OCI-LY3 (cell line): Measurements from ENCODE around the gene BTF3.

Experiments
- H2AFZ ChIP-seq: fragments of 200-600, 300-600 bp; shearing (Covaris generic); 2 replicates; pipeline ENCODE4 v1.6.0; 2014; ENCODE audit warnings: antibody characterized with exemption, low read depth, low read length
- H3K27ac ChIP-seq: fragments of 200-600, 300-600 bp; sonication (generic); 2 replicates; pipeline ENCODE4 v1.5.1; 2014; ENCODE audit warnings: mild to moderate bottlenecking, low read length, moderate library complexity, mixed read lengths
- H3K27me3 ChIP-seq: fragments of 200-600, 300-600 bp; sonication (generic); 2 replicates; pipeline ENCODE4 v1.6.1; 2014; ENCODE audit warnings: low read depth, low read length, mixed read lengths
- H3K36me3 ChIP-seq: fragments of 200-600, 300-600 bp; sonication (generic); replicated peaks from 2 replicates; pipeline ENCODE3; 2014; ENCODE audit warnings: low read depth, low read length, mixed read lengths
- H3K4me1 ChIP-seq: fragments of 300-600, 200-600 bp; sonication (generic); 2 replicates; pipeline ENCODE4 v1.6.1; 2014; ENCODE audit warnings: low read length, mixed read lengths
- H3K4me2 ChIP-seq: fragments of 200-600, 300-600 bp; sonication (generic); 2 replicates; pipeline ENCODE4 v1.6.1; 2014; ENCODE audit warnings: low read length, mixed read lengths
- H3K4me3 ChIP-seq: fragments of 300-600, 200-600 bp; sonication (generic); 2 replicates; pipeline ENCODE4 v1.5.1; 2014; ENCODE audit warnings: antibody characterized with exemption, mild to moderate bottlenecking, low read length, moderate library complexity
- H3K79me2 ChIP-seq: fragments of 300-600, 200-600 bp; shearing (Covaris generic); 2 replicates; pipeline ENCODE4 v1.6.1; 2014; ENCODE audit warnings: mild to moderate bottlenecking, low read length, mixed read lengths
- H3K9ac ChIP-seq: fragments of 300-600, 200-600 bp; shearing (Covaris generic); 2 replicates; pipeline ENCODE4 v1.6.0; 2014; ENCODE audit warnings: mild to moderate bottlenecking, low read length, moderate library complexity
- H3K9me3 ChIP-seq: fragments of 200-600, 300-600 bp; shearing (Covaris generic); 2 replicates; pipeline ENCODE4 v1.6.1; 2014; ENCODE audit warnings: low read length, mixed read lengths; ENCODE audit not compliant: insufficient read depth
- H4K20me1 ChIP-seq: fragments of 200-600, 300-600 bp; sonication (generic); 2 replicates; pipeline ENCODE4 v1.6.1; 2016; ENCODE audit warnings: low read length, mixed read lengths; ENCODE audit not compliant: insufficient read depth
- EZH2phosphoT487 ChIP-seq: fragments of 200-600 bp; shearing (Covaris generic); IDR thresholded peaks from 2 replicates; pipeline ENCODE4 v1.6.1; 2018; ENCODE audit warnings: antibody characterized with exemption, mixed run types, low read depth
- TF ChIP-seq, protein P1 (sequence below): fragments of 200-600, 300-600 bp; sonication (generic); IDR thresholded peaks from 2 replicates; pipeline ENCODE4 v1.5.1; 2014; ENCODE audit warnings: antibody characterized with exemption, low read length, low read depth

The BTF3 gene

DNA sequence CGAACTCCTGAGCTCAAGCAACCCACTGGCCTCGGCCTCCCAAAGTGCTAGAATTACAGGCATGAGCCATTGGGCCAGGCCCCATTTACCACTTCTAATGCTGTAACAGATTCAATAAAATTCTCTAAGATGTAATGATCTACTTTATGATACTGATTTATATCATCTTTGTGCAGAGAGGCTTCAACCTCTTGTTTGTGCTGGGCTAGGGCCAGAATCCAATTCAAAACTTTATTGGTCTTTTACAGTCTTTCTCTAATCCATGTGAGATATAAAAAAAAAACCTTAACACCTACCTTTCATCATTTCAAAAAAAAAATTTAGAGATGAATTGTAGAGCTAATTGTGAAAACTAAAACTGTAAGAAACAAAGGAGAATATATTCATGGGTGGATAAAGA, 8.2 kb upstream of the BTF3 start:
- H3K36me3 ChIP-seq, result no peaks in the 10 kb centered on the region
- H3K79me2 ChIP-seq, result no peaks in the 10 kb centered on the region
- no peak overlapping the region for H3K4me2 ChIP-seq
- H3K9me3 ChIP-seq, result no peaks in the 10 kb centered on the region
- H4K20me1 ChIP-seq, result no peaks in the 10 kb centered on the region
- peaks cover 16% of the 10 kb centered on the region for H3K4me1 ChIP-seq
- TF ChIP-seq EZH2phosphoT487, result no peak
- TF ChIP-seq, protein P1, sequence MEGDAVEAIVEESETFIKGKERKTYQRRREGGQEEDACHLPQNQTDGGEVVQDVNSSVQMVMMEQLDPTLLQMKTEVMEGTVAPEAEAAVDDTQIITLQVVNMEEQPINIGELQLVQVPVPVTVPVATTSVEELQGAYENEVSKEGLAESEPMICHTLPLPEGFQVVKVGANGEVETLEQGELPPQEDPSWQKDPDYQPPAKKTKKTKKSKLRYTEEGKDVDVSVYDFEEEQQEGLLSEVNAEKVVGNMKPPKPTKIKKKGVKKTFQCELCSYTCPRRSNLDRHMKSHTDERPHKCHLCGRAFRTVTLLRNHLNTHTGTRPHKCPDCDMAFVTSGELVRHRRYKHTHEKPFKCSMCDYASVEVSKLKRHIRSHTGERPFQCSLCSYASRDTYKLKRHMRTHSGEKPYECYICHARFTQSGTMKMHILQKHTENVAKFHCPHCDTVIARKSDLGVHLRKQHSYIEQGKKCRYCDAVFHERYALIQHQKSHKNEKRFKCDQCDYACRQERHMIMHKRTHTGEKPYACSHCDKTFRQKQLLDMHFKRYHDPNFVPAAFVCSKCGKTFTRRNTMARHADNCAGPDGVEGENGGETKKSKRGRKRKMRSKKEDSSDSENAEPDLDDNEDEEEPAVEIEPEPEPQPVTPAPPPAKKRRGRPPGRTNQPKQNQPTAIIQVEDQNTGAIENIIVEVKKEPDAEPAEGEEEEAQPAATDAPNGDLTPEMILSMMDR, result no peak
- no peaks in the 10 kb centered on the region for H3K27me3 ChIP-seq
- H3K27ac ChIP-seq, result no peak overlapping the region
- no peak overlapping the region for H3K9ac ChIP-seq
- H2AFZ ChIP-seq, result no peak overlapping the region
- H3K4me3 ChIP-seq, result no peak overlapping the region

DNA sequence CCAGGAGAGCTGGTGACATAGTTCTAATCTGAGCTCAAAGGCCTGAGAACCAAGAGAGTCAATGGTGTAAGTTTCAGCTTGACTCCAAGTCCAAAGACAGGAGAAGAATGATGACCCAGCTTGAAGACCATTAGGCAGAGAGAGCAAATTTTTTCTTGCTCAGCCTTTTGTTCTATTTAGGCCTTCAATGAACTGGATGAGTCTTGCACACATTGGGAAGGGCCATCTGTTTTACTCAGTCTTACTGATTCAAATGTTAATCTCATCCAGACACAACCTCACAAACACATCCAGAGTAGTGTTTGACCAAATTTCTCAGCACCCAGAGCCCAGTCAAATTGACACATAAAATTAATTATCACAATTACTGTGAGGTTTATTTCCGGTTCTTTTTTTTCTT, 7.1 kb upstream of the BTF3 start:
- H3K27me3 ChIP-seq, result no peaks in the 10 kb centered on the region
- H3K4me2 ChIP-seq, result no peak overlapping the region
- no peak overlapping the region for H2AFZ ChIP-seq

DNA sequence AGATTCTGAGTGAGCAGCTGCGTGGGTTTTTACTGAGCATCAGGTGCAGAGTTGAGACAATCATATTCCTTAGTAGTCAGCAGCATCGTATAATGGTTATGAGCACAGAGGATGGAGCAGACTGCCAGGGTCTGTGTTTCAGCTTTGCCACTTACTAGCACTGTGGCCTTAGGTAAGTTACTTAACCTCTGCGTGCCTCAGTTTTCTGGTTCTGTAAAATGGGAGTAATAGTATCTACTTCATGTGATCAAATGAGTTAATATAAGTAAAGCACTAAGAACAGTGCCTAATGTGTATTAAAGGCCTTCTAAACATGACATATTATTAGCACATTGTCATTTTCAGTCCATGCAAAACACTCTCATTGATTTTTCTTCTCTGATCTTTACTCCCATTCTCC, 4.8 kb upstream of the BTF3 start:
- Histone ChIP-seq H3K4me3 (no peak overlapping the region), H3K9me3 (no peaks in the 10 kb centered on the region), H3K27ac (no peak overlapping the region), H3K4me1 (no peaks in the 10 kb centered on the region), H4K20me1 (no peaks in the 10 kb centered on the region), H2AFZ (no peak overlapping the region), H3K79me2 (peaks cover 13% of the 10 kb centered on the region), H3K9ac (no peak overlapping the region), H3K27me3 (no peaks in the 10 kb centered on the region), H3K36me3 (no peaks in the 10 kb centered on the region), H3K4me2 (no peak overlapping the region)
- TF ChIP-seq, protein P1, result no peak
- no peak for TF ChIP-seq EZH2phosphoT487

More for the DNA sequence above, 7.1 kb upstream of the BTF3 start:
- Histone ChIP-seq H3K27ac (no peak overlapping the region), H3K9me3 (no peaks in the 10 kb centered on the region), H3K9ac (no peak overlapping the region), H3K79me2 (no peaks in the 10 kb centered on the region), H4K20me1 (no peaks in the 10 kb centered on the region), H3K36me3 (no peaks in the 10 kb centered on the region), H3K4me3 (no peak overlapping the region), H3K4me1 (peaks cover 16% of the 10 kb centered on the region)
- TF ChIP-seq, protein P1, result no peak
- no peak for TF ChIP-seq EZH2phosphoT487

DNA sequence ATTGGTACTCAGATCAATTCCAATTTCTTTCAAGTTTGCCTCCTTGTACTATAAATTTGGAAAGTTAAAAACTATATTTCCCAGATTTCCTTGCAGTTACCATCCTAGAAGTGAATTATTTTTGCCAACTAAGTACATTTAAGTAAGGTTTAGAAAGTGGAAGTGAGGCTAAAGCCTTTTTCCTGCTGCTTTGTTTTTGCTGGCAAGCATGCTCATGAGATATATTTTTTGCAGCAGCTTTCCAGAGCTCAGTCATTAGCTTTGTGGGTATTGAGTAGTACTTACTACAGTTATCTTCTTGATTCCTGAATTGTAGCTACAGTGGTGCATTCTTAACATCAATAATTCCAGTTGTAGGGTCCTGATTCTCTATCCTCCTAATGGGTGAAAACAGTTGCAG, 3.5 kb upstream of the BTF3 start:
- Histone ChIP-seq H3K9me3 (no peaks in the 10 kb centered on the region), H3K4me1 (peaks cover 3% of the 10 kb centered on the region), H3K27me3 (no peaks in the 10 kb centered on the region), H3K4me3 (no peak overlapping the region), H2AFZ (no peak overlapping the region), H3K27ac (no peak overlapping the region), H3K9ac (no peak overlapping the region), H3K36me3 (peaks cover 9% of the 10 kb centered on the region), H3K79me2 (peaks cover 26% of the 10 kb centered on the region), H3K4me2 (no peak overlapping the region), H4K20me1 (peaks cover 7% of the 10 kb centered on the region)
- no peak for TF ChIP-seq EZH2phosphoT487
- TF ChIP-seq, protein P1, result no peak
